Measurements from ENCODE around the gene PPIL6. TPM values are rescaled to one million over a fixed set of nuclear protein-coding genes. Genes with fewer than 3 reads are reported as not detected.
A peak's percentile ranks its signal among the peaks of the same experiment; 100 is the strongest.

The PPIL6 gene
- total RNA-seq, 1 donor from 2014 or later: 4.2 TPM

DNA sequence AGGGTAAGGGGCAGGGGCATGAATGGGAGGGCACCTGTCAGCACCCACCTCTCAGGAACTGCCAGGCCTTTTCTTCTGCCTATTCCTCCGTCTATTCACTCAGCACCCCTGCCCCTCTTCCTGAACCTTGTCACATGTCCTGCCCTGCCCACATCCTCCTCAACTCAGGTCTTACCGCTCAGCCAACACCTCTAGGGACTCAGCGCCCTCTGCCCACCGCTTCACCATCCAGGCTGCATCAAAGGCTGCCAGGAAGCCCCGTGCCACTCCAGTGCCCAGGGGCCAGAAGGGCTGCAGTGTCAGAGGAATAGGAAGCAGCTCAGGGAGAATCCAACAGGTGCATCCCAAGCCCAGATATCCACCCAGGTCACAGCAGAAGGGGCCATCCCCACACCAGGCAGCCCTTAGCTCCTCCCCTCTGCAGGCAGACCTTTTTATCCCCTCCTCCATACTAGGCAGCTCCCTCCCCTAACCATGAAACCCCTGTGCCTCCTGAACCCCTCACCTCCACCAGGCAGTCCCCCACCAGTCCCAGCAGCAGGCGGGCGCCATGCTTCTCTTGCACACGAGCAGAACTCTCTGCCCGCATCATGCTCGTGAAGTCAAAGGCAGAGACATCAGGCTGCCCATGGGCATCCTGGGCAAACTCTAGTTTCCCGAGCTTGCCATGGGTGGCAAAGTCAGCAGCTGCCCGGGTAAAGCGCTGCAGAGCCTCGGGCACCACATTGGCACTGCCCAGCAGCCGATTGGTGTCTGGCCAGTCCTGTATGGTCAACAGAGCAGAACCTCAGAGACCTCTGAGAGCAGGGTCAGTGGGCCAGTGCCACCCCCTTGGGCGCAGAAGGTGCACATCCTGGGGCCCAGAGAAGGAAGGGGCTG lies 9.6 kb upstream of the PPIL6 start:
- Histone ChIP-seq H3K27me3 (no peaks in the 10 kb centered on the region), H3K4me3 (no peak overlapping the region), H3K4me1 (peaks cover 19% of the 10 kb centered on the region), H3K27ac (no peak overlapping the region), H3K36me3 (peaks cover 38% of the 10 kb centered on the region), H3K9me3 (no peaks in the 10 kb centered on the region)
- no peak for ATAC-seq
- intact Hi-C loops (cut with DNase I): no loop called here
- TF ChIP-seq, protein P1, sequence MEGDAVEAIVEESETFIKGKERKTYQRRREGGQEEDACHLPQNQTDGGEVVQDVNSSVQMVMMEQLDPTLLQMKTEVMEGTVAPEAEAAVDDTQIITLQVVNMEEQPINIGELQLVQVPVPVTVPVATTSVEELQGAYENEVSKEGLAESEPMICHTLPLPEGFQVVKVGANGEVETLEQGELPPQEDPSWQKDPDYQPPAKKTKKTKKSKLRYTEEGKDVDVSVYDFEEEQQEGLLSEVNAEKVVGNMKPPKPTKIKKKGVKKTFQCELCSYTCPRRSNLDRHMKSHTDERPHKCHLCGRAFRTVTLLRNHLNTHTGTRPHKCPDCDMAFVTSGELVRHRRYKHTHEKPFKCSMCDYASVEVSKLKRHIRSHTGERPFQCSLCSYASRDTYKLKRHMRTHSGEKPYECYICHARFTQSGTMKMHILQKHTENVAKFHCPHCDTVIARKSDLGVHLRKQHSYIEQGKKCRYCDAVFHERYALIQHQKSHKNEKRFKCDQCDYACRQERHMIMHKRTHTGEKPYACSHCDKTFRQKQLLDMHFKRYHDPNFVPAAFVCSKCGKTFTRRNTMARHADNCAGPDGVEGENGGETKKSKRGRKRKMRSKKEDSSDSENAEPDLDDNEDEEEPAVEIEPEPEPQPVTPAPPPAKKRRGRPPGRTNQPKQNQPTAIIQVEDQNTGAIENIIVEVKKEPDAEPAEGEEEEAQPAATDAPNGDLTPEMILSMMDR (IDR thresholded peaks at IDR 0.05): no peak
- DNase-seq: no peak

DNA sequence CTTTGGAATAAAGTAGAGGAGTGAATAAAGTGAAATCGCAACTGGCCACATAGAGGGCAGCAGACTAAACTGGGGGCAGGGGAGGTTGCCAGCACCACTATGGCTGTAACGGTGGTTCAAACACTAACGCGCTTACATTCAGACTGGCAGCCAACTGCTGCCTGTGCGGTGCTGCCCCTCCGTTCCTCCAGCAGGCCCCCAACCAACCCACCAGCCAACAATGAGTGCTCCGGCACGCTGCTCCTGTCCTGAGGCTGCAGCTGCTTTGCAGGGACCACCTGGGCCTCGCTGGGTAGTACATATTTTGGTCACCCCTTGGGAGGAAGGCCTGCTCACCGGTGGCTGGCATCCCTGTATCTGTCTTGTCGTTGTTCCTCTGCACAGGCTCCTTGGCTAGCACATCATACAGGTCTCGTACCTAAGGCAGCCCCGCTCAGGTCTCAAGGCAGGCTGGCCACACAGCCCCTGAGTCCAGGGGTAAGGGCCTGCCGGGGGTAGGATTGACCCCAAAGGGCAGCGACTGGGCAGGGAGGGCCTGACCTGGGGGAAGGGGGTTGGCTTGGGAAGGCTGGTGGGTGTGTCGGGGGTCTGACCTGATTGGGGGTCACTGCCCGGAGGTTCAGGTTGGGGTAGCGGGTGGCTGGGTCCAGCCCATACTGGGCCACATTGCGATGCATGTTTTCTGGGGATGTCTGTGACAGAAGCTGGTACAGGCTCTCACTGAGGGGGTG lies 8.8 kb upstream of the PPIL6 start:
- TF ChIP-seq, protein P1 (IDR thresholded peaks at IDR 0.05): no peak
- Histone ChIP-seq H3K4me1 (peaks cover 13% of the 10 kb centered on the region), H3K27me3 (no peaks in the 10 kb centered on the region), H3K27ac (no peak overlapping the region), H3K9me3 (no peaks in the 10 kb centered on the region), H3K36me3 (peaks cover 46% of the 10 kb centered on the region), H3K4me3 (no peak overlapping the region)
- intact Hi-C loops (cut with DNase I): no loop called here
- ATAC-seq: no peak
- no peak for DNase-seq

DNA sequence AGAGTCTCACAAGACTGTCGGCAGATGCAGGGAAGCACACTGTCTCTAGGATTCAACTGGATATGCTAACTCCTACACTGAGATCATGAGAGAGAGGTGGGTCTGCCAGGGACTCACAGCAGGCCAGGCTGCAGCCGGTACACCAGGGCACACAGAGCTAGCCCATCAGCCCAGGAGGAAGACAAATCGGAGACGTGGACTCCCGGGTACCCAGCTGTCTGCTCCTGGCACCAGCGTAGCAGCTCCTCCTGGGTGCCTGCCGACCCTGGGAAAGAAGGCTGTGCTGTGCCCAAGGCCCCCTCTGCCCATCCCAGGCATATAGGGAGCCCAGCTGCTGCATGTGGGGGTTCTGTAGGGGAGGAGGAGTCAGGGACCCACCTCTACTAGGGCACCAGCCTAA lies 8.2 kb upstream of the PPIL6 start:
- Histone ChIP-seq H3K27me3 (no peaks in the 10 kb centered on the region), H3K27ac (no peak overlapping the region), H3K9me3 (no peaks in the 10 kb centered on the region), H3K4me1 (peaks cover 7% of the 10 kb centered on the region), H3K36me3 (peaks cover 52% of the 10 kb centered on the region), H3K4me3 (no peak overlapping the region)
- intact Hi-C loops (cut with DNase I): no loop called here
- ATAC-seq (no peak), DNase-seq (no peak)
- TF ChIP-seq, protein P1 (IDR thresholded peaks at IDR 0.05): no peak

DNA sequence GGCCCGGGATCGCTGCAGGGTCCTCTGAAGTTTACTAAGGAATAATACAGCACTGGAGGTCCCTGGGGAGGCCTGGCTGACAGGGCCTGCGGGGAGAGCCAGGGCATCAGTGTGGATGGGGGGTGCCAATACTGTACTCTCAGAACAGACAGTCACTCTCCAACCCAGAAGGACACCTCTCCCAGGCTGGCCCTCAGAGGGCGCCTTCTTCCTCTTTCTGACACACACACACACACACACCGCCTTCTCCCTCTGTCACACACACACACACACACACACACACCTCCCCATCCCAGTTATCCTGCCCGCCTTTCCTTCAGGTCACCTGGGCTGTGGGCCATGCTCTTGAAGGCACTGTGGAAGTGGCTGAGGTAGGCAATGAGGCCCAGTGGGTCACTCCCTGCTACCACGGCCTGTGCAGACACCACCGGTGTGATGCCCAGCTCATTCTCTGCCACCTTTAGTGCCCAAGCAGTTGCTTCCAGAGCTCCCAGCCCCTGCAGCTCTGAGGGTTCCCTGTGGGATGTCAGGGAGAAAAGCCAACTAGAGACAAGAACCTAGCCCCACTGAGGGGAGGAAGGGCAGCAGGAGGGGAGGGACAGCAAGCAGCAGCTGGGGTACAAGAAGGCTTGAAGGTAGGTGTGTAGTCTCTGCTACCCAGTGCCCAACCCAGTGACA lies 7.6 kb upstream of the PPIL6 start:
- DNase-seq: no peak
- intact Hi-C loops (cut with DNase I): no loop called here
- no peaks in the 10 kb centered on the region for H3K27me3 ChIP-seq
- TF ChIP-seq, protein P1 (IDR thresholded peaks at IDR 0.05): no peak
- H3K4me1 ChIP-seq: peaks cover under 1% of the 10 kb centered on the region
- no peak overlapping the region for H3K27ac ChIP-seq
- H3K9me3 ChIP-seq: no peaks in the 10 kb centered on the region
- no peak overlapping the region for H3K4me3 ChIP-seq
- H3K36me3 ChIP-seq: peaks cover 48% of the 10 kb centered on the region
- ATAC-seq: peak; percentile 11

DNA sequence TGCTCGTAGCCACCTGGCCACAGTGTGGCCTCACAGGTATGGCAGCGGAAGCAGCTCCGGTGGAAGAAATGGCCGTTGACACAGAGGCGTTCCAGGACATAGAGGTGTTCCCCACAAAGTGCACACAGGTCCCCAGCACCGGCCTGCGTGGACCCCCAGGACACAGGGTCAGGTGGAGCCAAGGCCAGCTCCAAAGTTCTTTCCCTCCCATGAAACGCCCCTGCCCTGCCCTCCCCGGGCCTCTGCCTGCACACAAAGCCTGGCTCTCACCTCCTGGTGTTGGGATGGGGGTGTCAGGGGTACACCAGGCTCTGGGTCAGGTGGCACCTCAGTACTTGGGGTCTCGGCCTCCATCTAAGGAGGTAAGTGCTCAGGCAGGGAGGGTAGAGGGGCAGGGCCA lies 6.7 kb upstream of the PPIL6 start:
- Histone ChIP-seq H3K4me3 (no peak overlapping the region), H3K27ac (no peak overlapping the region), H3K27me3 (no peaks in the 10 kb centered on the region), H3K4me1 (peaks cover 3% of the 10 kb centered on the region), H3K36me3 (peaks cover 44% of the 10 kb centered on the region), H3K9me3 (no peaks in the 10 kb centered on the region)
- TF ChIP-seq, protein P1 (IDR thresholded peaks at IDR 0.05): no peak
- ATAC-seq: no peak
- DNase-seq: no peak
- intact Hi-C loops (cut with DNase I): no loop called here
